NT2/D1 (cell line): ENCODE measurements around the gene LAMC2.

Experiments used
- DNase-seq: peaks from one replicate; pipeline ENCODE4 v3.0.0-alpha.2; 2011; ENCODE audit warnings: low read depth, low spot score
- H3K27me3 ChIP-seq: 2 replicates; pipeline ENCODE4 v1.6.0; 2011; ENCODE audit warnings: mild to moderate bottlenecking; ENCODE audit not compliant: insufficient read length, insufficient read depth
- H3K36me3 ChIP-seq: 2 replicates; pipeline ENCODE4 v1.6.1; 2011; ENCODE audit warnings: mild to moderate bottlenecking, low read length, mixed read lengths; ENCODE audit not compliant: insufficient read depth, insufficient read length
- H3K4me1 ChIP-seq: 2 replicates; pipeline ENCODE4 v1.5.1; 2011; ENCODE audit not compliant: insufficient read depth, insufficient read length
- H3K4me3 ChIP-seq: 2 replicates; pipeline ENCODE4 v1.5.1; 2011; ENCODE audit warnings: low read depth; ENCODE audit not compliant: insufficient read length
- H3K9ac ChIP-seq: 2 replicates; pipeline ENCODE4 v1.6.0; 2011; ENCODE audit warnings: low read depth; ENCODE audit not compliant: insufficient read length
- H3K9me3 ChIP-seq: 2 replicates; pipeline ENCODE4 v1.5.1; 2011; ENCODE audit warnings: mild to moderate bottlenecking, low read length; ENCODE audit not compliant: insufficient read depth
- SUZ12 ChIP-seq: IDR thresholded peaks from 2 replicates; pipeline ENCODE4 v1.6.1; 2011; ENCODE audit not compliant: insufficient read length, insufficient read depth; ENCODE audit errors: extremely low read depth
- YY1 ChIP-seq: IDR thresholded peaks from 2 replicates; pipeline ENCODE4 v1.6.1; 2011; ENCODE audit not compliant: insufficient read length, insufficient read depth
- ZNF274 ChIP-seq: IDR thresholded peaks from 2 replicates; pipeline ENCODE4 v1.6.1; 2011; ENCODE audit warnings: mild to moderate bottlenecking, low read depth, low read length

Gene LAMC2

GRCh38 chr1:183233113-183233512 lies 47.0 kb downstream of the LAMC2 start:
- Histone ChIP-seq H3K27me3 (no peaks in the 10 kb centered on the region), H3K9me3 (no peaks in the 10 kb centered on the region), H3K36me3 (peaks cover 4% of the 10 kb centered on the region), H3K4me1 (peaks cover 18% of the 10 kb centered on the region), H3K9ac (no peak overlapping the region), H3K4me3 (no peak overlapping the region)
- TF ChIP-seq SUZ12: no peak
- TF ChIP-seq ZNF274: no peak
- no peak for TF ChIP-seq YY1
- no peak for DNase-seq

GRCh38 chr1:183234660-183235476 lies 48.8 kb downstream of the LAMC2 start:
- peaks cover 10% of the 10 kb centered on the region for H3K36me3 ChIP-seq
- H3K9ac ChIP-seq: peak overlapping the region; percentile 53
- H3K27me3 ChIP-seq: no peaks in the 10 kb centered on the region
- H3K9me3 ChIP-seq: no peaks in the 10 kb centered on the region
- peak; percentile 96 for DNase-seq
- H3K4me1 ChIP-seq: peaks cover 15% of the 10 kb centered on the region
- no peak overlapping the region for H3K4me3 ChIP-seq
- TF ChIP-seq SUZ12 (no peak), YY1 (no peak), ZNF274 (no peak)

GRCh38 chr1:183235503-183235902 lies 49.4 kb downstream of the LAMC2 start:
- TF ChIP-seq SUZ12 (no peak), YY1 (no peak), ZNF274 (no peak)
- Histone ChIP-seq H3K36me3 (peaks cover 15% of the 10 kb centered on the region), H3K4me1 (peaks cover 12% of the 10 kb centered on the region), H3K9ac (peak overlapping the region; percentile 53), H3K27me3 (no peaks in the 10 kb centered on the region), H3K9me3 (no peaks in the 10 kb centered on the region), H3K4me3 (no peak overlapping the region)
- DNase-seq: no peak

GRCh38 chr1:183236158-183236725 lies 50.2 kb downstream of the LAMC2 start:
- peaks cover 15% of the 10 kb centered on the region for H3K36me3 ChIP-seq
- H3K27me3 ChIP-seq: no peaks in the 10 kb centered on the region
- no peak overlapping the region for H3K9ac ChIP-seq
- TF ChIP-seq SUZ12: no peak
- no peak for TF ChIP-seq ZNF274
- no peak for TF ChIP-seq YY1
- peaks cover 7% of the 10 kb centered on the region for H3K4me1 ChIP-seq
- DNase-seq: no peak
- H3K9me3 ChIP-seq: no peaks in the 10 kb centered on the region
- no peak overlapping the region for H3K4me3 ChIP-seq

- peaks cover 7% of the 10 kb centered on the region for H3K4me1 ChIP-seq
- no peak for DNase-seq
- H3K4me3 ChIP-seq: no peak overlapping the region
- no peak overlapping the region for H3K9ac ChIP-seq
- H3K9me3 ChIP-seq: no peaks in the 10 kb centered on the region
- peaks cover 15% of the 10 kb centered on the region for H3K36me3 ChIP-seq
- H3K27me3 ChIP-seq: no peaks in the 10 kb centered on the region
- no peak for TF ChIP-seq ZNF274
These were observed 51.0 kb downstream of the LAMC2 start for GRCh38 chr1:183237046-183237445.

- Histone ChIP-seq H3K4me3 (no peak overlapping the region), H3K27me3 (no peaks in the 10 kb centered on the region), H3K36me3 (peaks cover 11% of the 10 kb centered on the region), H3K9ac (no peak overlapping the region), H3K9me3 (no peaks in the 10 kb centered on the region), H3K4me1 (peaks cover 7% of the 10 kb centered on the region)
- DNase-seq: no peak
- TF ChIP-seq YY1: no peak
- TF ChIP-seq ZNF274: no peak
- TF ChIP-seq SUZ12: no peak
These were observed 52.0 kb downstream of the LAMC2 start for GRCh38 chr1:183238071-183238470.

GRCh38 chr1:183239220-183239742 lies 53.2 kb downstream of the LAMC2 start:
- Histone ChIP-seq H3K36me3 (peaks cover 14% of the 10 kb centered on the region), H3K4me1 (peaks cover 4% of the 10 kb centered on the region), H3K27me3 (no peaks in the 10 kb centered on the region), H3K9ac (no peak overlapping the region), H3K9me3 (no peaks in the 10 kb centered on the region), H3K4me3 (no peak overlapping the region)
- DNase-seq: no peak
- TF ChIP-seq ZNF274 (no peak), SUZ12 (no peak)
